ENCODE data around the gene TRIM52.
A peak's percentile ranks its signal among the peaks of the same experiment; 100 is the strongest.
"Not testable (repeated sequence)": the region's sequence is repeated elsewhere in the genome, so short reads cannot be mapped to it uniquely, and the experiment has no call there.

TRIM52 gene

GRCh38 chr5:181260720-181261319 lies at the start of gene TRIM52:
Gene TRIM52, minus strand, starts transcription at chr5:181261143. Its CDS starts 330 bp downstream, at chr5:181260813.
- peak within 1 kb of the TSS; percentile 84 for H3K4me2 ChIP-seq (ENCODE audit: low read length)
- peaks cover 70% of the 10 kb centered on the region for H3K79me2 ChIP-seq (ENCODE audit: control insufficient read depth, low read length)
- H4K20me1 ChIP-seq (ENCODE audit: control insufficient read depth, insufficient read depth, low read depth, low read length): peaks cover 16% of the 10 kb centered on the region
- H3K27ac ChIP-seq (ENCODE audit: low read depth, low read length): peak within 1 kb of the TSS; percentile 86
- H3K9me3 ChIP-seq (ENCODE audit: control insufficient read depth, insufficient read depth, low read length): no peaks in the 10 kb centered on the region
- 0 out of 2 replicates have a peak, but pooled peaks cover 6% of the 10 kb centered on the region for H3F3A ChIP-seq (ENCODE audit: control insufficient read depth, insufficient read depth)
- no peak for TF ChIP-seq EZH2phosphoT487 (IDR thresholded peaks at IDR 0.05; ENCODE audit: borderline replicate concordance, low read length)
- TF ChIP-seq, protein P1, sequence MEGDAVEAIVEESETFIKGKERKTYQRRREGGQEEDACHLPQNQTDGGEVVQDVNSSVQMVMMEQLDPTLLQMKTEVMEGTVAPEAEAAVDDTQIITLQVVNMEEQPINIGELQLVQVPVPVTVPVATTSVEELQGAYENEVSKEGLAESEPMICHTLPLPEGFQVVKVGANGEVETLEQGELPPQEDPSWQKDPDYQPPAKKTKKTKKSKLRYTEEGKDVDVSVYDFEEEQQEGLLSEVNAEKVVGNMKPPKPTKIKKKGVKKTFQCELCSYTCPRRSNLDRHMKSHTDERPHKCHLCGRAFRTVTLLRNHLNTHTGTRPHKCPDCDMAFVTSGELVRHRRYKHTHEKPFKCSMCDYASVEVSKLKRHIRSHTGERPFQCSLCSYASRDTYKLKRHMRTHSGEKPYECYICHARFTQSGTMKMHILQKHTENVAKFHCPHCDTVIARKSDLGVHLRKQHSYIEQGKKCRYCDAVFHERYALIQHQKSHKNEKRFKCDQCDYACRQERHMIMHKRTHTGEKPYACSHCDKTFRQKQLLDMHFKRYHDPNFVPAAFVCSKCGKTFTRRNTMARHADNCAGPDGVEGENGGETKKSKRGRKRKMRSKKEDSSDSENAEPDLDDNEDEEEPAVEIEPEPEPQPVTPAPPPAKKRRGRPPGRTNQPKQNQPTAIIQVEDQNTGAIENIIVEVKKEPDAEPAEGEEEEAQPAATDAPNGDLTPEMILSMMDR (IDR thresholded peaks at IDR 0.05; ENCODE audit: low read depth, low read length, poor library complexity, severe bottlenecking): no peak
- peaks cover 51% of the 10 kb centered on the region for H3K36me3 ChIP-seq (ENCODE audit: control insufficient read depth, low read length)
- H3K4me1 ChIP-seq (ENCODE audit: control insufficient read depth, low read length): peaks cover 34% of the 10 kb centered on the region
- no peaks in the 10 kb centered on the region for H3K9me2 ChIP-seq (replicated peaks; ENCODE audit: control insufficient read depth, low read length)
- peak within 1 kb of the TSS; percentile 94 for H3K4me3 ChIP-seq (ENCODE audit: low read length)
- H3K27me3 ChIP-seq (ENCODE audit: control insufficient read depth, low read length): no peaks in the 10 kb centered on the region

- H3F3A ChIP-seq (ENCODE audit: control insufficient read depth, insufficient read depth); H4K20me1 ChIP-seq (ENCODE audit: control insufficient read depth, insufficient read depth, low read depth, low read length); H3K79me2 ChIP-seq (ENCODE audit: control insufficient read depth, low read length); H3K9me3 ChIP-seq (ENCODE audit: control insufficient read depth, insufficient read depth, low read length); H3K9me2 ChIP-seq (replicated peaks; ENCODE audit: control insufficient read depth, low read length); H3K36me3 ChIP-seq (ENCODE audit: control insufficient read depth, low read length); H3K27me3 ChIP-seq (ENCODE audit: control insufficient read depth, low read length): not testable (repeated sequence)
- H3K4me3 ChIP-seq (ENCODE audit: low read length): peak overlapping the region; percentile 33; the same call in 1 of the 2 replicates
- peaks cover 17% of the 10 kb centered on the region for H3K4me1 ChIP-seq (ENCODE audit: control insufficient read depth, low read length)
- H3K27ac ChIP-seq (ENCODE audit: low read depth, low read length): peak overlapping the region; percentile 44
- H3K4me2 ChIP-seq (ENCODE audit: low read length): peak overlapping the region; percentile 68
Observed at GRCh38 chr5:181287331-181287730, 26.4 kb upstream of the TRIM52 start.

GRCh38 chr5:181285962-181286705 lies 25.2 kb upstream of the TRIM52 start:
- H3K79me2 ChIP-seq (ENCODE audit: control insufficient read depth, low read length); H3K4me2 ChIP-seq (ENCODE audit: low read length); H3K4me3 ChIP-seq (ENCODE audit: low read length); H4K20me1 ChIP-seq (ENCODE audit: control insufficient read depth, insufficient read depth, low read depth, low read length); H3K27ac ChIP-seq (ENCODE audit: low read depth, low read length); H3F3A ChIP-seq (ENCODE audit: control insufficient read depth, insufficient read depth); H3K9me2 ChIP-seq (replicated peaks; ENCODE audit: control insufficient read depth, low read length); H3K36me3 ChIP-seq (ENCODE audit: control insufficient read depth, low read length); H3K9me3 ChIP-seq (ENCODE audit: control insufficient read depth, insufficient read depth, low read length); H3K27me3 ChIP-seq (ENCODE audit: control insufficient read depth, low read length): not testable (repeated sequence)
- peaks cover 17% of the 10 kb centered on the region for H3K4me1 ChIP-seq (ENCODE audit: control insufficient read depth, low read length)

DNA sequence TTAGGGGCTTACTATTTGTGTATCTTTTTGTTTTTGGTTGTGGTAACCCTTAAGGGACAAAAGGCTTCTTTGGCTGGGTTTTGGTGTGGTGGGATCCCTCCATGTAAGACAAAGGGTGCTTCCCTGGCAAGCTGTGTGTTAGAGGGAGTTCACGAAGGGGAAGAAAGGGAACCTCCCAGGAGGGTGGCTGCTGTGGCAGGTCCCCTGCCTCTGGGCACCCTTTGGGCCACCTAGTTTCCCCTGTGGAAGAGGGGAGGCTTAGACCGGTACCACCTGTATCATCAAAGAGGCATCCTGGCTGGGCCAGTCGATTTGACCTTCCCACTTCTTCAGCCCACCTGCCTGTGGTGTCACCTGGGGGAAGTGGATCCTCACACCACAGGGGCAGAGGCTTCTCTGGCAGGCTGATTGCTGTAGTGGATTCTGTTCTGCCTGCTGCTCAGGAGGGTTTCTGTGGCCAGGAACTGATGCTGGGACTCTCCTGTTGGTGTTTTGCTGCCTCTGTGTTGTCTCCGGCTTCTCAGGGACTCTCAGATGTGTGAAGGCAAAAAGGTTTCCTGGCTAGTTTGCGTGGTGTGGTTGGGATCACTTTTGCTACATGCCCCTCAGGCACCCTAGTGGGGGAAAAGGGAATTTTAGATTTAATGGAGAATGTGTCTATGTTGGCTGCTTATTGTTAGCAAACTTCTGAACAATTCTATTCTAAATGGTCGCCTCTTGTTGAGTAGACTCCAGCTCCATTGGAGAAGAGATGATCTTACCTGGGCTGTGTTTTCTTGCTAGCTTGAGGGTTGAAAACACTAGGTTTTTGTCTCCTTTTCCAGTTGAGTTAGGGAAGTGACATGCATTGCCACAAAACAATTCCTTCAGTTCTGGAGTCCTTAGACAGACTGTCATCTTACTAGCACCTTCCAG lies 23.2 kb upstream of the TRIM52 start:
- not testable (repeated sequence) for H3K79me2 ChIP-seq (ENCODE audit: control insufficient read depth, low read length); H3K9me3 ChIP-seq (ENCODE audit: control insufficient read depth, insufficient read depth, low read length); H3K9me2 ChIP-seq (replicated peaks; ENCODE audit: control insufficient read depth, low read length); H4K20me1 ChIP-seq (ENCODE audit: control insufficient read depth, insufficient read depth, low read depth, low read length); H3K4me2 ChIP-seq (ENCODE audit: low read length); H3F3A ChIP-seq (ENCODE audit: control insufficient read depth, insufficient read depth); H3K36me3 ChIP-seq (ENCODE audit: control insufficient read depth, low read length); H3K27ac ChIP-seq (ENCODE audit: low read depth, low read length); H3K4me3 ChIP-seq (ENCODE audit: low read length); H3K27me3 ChIP-seq (ENCODE audit: control insufficient read depth, low read length)
- peaks cover 17% of the 10 kb centered on the region for H3K4me1 ChIP-seq (ENCODE audit: control insufficient read depth, low read length)
